ENCODE results near the gene MRPL54.

MRPL54 gene

GRCh38 chr19:3762501-3763459 lies at the start of gene MRPL54:
Gene MRPL54, plus strand, starts transcription at chr19:3762682. Its CDS starts 19 bp downstream, at chr19:3762701.
- peak; percentile 99 for DNase-seq

- DNase-seq: no peak
Measured at GRCh38 chr19:3716147-3716668, 46.3 kb upstream of the MRPL54 start.

- DNase-seq: no peak
Measured at GRCh38 chr19:3719868-3720267, 42.6 kb upstream of the MRPL54 start.

- DNase-seq: no peak
Measured at GRCh38 chr19:3720349-3720917, 42.0 kb upstream of the MRPL54 start.

DNA sequence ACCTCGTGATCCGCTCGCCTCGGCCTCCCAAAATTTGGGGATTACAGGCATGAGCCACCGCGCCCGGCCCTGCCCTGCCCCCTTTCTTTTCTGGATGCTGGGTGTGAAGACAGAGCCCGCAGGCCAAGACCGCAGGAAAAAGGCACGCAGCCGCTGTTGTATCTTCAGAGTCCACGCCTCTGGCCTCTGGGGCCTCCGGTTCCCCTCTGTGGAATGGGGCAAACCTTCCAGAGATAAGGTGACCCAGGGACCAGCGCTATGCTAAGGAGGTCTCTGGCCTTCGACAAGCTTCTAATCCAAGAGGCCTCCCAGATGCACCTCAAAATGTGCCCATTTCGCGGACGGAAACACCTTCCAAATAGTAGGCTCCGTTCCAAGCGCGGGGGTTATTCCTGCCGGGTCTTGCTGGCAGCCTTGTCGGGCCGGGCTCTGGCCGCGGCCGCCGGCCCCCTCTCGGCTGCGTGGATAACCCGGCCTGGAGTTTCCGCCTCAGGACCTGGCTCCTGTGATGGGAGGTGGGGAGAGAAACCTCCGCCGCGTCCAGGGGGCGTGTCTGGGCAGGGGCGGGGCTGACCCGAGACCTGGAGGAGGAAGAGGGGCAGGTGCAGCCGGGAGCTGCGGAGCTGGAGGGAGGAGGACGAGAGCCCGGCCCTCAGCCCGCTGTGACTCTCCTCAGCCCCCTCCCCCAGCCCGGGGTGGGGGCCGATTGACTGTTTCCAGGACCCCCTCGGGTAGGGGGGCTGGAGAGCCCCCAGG lies 41.2 kb upstream of the MRPL54 start:
- peak; percentile 90 for DNase-seq

DNA sequence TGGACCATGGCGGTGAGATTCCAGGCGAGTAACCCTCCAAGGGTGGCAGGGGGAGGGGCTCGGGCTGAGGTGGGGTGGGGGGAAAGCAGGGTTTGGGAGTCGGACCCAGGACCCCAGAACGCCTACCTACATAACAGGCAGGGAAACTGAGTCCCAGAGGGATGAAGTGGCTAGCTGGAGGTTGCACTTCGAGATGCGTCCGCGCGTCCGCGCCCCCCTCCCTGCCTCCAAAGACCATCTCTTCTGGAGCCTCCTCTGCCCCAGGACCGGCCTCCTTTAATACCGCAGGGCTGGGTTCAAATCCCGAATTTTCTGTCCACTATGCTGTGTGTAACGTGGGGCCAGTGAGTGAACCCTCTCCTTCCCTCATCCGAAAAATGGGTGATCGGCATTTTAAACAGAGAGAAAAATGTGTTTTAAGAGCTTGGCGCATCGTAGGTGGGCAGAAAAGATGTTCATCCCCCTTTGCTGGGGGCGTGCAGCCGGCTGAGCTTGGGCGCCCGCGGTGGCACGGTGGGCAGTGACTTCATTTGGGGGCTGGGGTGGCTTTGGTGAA lies 40.5 kb upstream of the MRPL54 start:
- DNase-seq: no peak

GRCh38 chr19:3722443-3723109 lies 39.9 kb upstream of the MRPL54 start:
- DNase-seq: no peak

- DNase-seq: no peak
Measured at GRCh38 chr19:3723110-3723488, 39.4 kb upstream of the MRPL54 start.

GRCh38 chr19:3723883-3724282 lies 38.6 kb upstream of the MRPL54 start:
- DNase-seq: no peak

DNA sequence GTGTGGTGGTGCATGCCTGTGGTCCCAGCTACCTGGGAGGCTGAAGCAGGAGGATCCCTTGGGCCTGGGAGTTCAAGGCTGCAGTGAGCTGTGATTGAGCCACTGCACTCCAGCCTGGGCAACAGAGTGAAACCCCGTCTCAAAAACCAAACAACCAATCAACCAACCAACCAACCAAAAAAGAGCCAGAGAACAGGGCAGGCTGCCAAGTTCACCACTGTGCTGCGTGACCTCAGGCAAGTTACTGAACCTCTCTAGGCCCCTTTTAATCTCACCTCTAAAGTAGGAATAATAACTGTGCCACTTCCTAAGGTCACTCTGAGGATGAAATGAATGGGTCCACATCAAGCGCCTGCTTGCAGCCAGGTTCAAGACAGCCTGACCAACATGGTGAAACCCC lies 37.4 kb upstream of the MRPL54 start:
- DNase-seq: no peak

GRCh38 chr19:3725640-3726310 lies 36.7 kb upstream of the MRPL54 start:
- no peak for DNase-seq

DNA sequence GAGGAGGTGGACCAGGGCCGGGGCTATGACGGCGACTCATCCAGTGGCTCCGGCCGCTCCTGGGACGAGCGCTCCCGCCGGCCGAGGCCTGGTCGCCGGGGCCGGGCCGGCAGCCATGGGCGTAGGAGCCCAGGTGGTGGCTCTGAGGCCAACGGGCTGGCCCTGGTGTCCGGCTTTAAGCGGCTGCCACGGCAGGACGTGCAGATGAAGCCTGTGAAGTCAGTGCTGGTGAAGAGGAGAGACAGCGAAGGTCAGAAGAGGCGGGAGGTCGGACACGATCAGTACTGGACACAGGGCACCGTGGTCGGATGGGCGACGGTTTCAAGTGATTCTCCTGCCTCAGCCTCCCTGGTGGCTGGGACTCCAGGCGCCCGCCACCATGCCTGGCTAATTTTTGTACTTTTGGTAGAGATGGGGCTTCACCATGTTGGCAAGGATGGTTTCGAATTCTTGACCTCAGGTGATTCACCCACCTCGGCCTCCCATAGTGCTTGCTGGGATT lies 32.0 kb upstream of the MRPL54 start:
- DNase-seq: no peak

DNA sequence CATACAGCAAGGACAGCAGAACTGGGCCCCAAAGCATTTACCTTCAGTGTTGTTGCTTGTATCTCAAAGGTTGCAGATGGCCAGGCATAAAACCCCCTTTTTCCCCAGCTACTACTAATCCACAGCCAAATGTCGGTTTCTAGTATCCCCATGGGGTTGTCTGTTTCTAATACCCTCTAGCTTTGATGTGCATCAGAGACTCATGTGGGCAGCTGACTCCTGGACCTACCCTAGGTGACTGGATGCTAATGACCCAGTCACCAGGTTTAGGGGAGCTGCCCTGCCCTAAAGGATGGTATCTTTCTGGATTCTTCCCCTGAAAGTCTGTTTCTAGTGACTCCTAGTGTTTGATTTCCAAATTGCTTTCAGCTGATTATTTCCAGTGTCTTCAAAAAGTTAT lies 30.4 kb upstream of the MRPL54 start:
- DNase-seq: no peak

GRCh38 chr19:3733549-3734309 lies 28.8 kb upstream of the MRPL54 start:
- DNase-seq: no peak

GRCh38 chr19:3734310-3734600 lies 28.2 kb upstream of the MRPL54 start:
- DNase-seq: no peak

DNA sequence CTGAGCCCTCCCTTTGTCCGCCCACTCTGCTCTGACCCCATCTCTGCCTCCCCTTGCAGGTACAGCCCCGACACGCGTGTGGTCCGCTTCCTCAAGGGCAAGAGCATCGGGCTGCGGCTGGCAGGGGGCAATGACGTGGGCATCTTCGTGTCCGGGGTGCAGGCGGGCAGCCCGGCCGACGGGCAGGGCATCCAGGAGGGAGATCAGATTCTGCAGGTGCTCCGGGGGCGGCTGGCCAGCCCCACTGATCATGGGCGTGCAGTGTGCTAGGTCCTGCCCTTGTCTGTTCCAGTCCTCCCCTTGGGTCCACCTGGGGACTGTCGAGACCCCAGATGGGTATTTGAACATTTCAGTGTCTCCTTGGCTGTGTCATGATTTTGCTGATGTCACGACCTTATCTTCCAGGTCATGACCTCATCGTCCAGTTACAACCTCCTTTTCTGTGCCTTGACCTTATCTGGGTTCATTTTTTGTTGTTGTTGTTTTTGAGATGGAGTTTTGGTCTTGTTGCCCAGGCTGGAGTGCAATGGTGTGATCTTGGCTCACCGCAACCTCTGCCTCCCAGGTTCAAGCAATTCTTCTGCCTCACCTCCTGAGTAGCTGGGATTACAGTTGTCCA lies 26.3 kb upstream of the MRPL54 start:
- DNase-seq: no peak

DNA sequence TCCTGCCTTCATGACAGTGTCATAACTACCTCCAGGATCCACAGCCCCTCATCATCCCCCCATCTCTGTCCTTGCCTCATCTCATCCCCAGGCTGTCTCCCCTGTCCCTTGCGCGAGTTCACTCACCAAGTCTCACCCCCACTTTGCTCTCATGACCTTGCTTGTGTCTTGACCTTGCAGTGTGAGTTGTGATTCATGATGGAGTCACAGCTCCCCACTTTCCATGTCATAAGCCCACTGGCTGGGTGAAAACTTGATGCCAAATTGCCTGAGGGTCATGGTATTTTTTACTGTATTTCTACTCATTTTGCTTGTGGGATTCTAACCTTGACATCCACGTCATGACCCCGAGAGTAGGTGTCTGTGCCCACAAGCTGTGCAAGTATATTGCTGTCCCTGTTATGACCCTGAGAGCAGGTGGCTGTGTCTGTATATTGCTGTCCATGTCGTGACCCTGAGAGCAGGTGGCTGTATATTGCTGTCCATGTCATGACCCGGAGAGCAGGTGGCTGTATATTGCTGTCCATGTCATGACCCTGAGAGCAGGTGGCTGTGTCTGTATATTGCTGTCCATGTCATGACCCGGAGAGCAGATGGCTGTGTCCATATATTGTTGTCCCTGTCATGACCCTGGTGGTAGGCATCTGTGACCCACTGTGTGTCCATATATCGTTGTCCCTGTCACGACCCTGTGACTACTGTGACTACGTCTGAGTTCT lies 24.8 kb upstream of the MRPL54 start:
- DNase-seq: no peak

GRCh38 chr19:3738477-3739220 lies 23.8 kb upstream of the MRPL54 start:
- no peak for DNase-seq

DNA sequence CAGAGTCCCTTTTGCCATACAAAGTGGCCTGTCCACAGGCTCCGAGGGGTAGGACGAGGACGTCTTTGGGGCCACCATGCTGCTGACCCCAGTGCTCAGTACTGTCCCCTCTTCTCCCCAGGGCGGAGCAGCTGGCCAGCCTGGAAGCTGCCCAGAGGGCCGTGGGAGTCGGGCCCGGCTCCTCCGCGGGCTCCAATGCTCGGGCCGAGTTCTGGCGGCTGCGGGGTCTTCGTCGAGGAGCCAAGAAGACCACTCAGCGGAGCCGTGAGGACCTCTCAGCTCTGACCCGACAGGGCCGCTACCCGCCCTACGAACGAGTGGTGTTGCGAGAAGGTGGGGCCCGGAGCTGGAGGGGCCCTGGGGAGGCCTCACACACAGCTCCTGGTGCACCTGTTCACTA lies 22.1 kb upstream of the MRPL54 start:
- no peak for DNase-seq

Data from activated CD4-positive, alpha-beta T cell treated with anti-CD3 and anti-CD28 coated beads, Interleukin-2, amount 50 U/mL, for 1 hour (primary cell).